Suprapubic skin (tissue), 4 donors: ENCODE measurements around the gene TSPAN18.

ENCODE experiments used
- CTCF ChIP-seq, 2 donors: fragments of 200-600 bp in 1 of 2; fragments of 450-650 bp in 1 of 2; sonication (generic) in 1 of 2; IDR thresholded peaks; one replicate each; pipeline ENCODE4 v1.5.1; 2016 to 2019; ENCODE audit warnings: antibody characterized with exemption in 2 of 2, mild to moderate bottlenecking in 1 of 2, moderate library complexity in 1 of 2
- POLR2A ChIP-seq, 2 donors: fragments of 450-650 bp; IDR thresholded peaks; one replicate each; pipeline ENCODE4 v1.6.1; 2017; ENCODE audit warnings: antibody characterized with exemption in 2 of 2, mild to moderate bottlenecking in 2 of 2, moderate library complexity in 2 of 2
- POLR2AphosphoS5 ChIP-seq, 3 donors: sonication (generic); formaldehyde crosslinking; IDR thresholded peaks; one replicate each; pipeline ENCODE4 v1.6.1; 2017; ENCODE audit warnings: antibody characterized with exemption in 3 of 3

- TF ChIP-seq POLR2A (IDR thresholded peaks at IDR 0.05) (no peak), CTCF (IDR thresholded peaks at IDR 0.05) (no peak), POLR2AphosphoS5 (IDR thresholded peaks at IDR 0.05) (no peak)
Observed at GRCh38 chr11:44955015-44955738, 228.4 kb downstream of the TSPAN18 start.
